ENCODE data around the gene SEMA4A. TPM values are rescaled to one million over a fixed set of nuclear protein-coding genes. Genes with fewer than 3 reads are reported as not detected.

The SEMA4A gene
- total and polyA plus RNA-seq, 9 of the 15 experiments (the other 6 are each of a cell fraction or from before 2014, with no cell fraction given), result 0.04 to 1.7 (median 0.45) TPM

DNA sequence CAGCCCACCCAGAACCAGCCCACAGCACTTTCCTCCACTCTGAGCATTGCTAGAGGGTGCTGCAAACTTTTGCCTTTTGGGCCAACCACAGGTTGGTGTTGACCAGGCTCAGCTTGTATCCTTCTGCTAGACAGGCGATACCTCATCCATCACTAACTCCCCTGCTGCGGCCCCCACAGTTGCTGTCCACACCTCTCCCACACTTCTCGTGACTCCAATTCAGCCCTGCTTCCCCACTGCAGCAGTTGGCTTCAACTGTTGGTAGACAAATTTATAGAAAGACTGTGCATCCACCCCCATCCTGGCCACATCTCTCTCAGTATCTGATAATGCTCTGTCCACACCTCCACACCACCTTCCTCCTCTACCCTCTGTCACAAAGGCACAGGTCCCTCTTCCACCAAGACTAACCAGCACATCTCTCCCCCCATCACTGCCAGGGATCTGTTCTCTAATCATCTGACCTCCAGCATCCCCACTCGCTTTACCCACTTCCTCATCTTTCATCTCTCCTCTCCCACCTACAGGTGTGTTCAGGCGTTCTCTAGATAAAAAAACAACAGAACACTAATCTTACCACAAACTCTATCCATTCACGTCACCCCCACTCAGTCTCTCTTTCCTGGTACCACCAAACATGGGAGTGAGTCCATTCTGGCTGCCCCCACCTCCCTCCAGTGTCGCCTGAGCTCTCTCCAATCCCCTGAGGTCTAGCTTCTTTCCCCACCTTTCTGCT is 24.7 kb downstream of the SEMA4A start (continued):
- TF ChIP-seq, protein P1, sequence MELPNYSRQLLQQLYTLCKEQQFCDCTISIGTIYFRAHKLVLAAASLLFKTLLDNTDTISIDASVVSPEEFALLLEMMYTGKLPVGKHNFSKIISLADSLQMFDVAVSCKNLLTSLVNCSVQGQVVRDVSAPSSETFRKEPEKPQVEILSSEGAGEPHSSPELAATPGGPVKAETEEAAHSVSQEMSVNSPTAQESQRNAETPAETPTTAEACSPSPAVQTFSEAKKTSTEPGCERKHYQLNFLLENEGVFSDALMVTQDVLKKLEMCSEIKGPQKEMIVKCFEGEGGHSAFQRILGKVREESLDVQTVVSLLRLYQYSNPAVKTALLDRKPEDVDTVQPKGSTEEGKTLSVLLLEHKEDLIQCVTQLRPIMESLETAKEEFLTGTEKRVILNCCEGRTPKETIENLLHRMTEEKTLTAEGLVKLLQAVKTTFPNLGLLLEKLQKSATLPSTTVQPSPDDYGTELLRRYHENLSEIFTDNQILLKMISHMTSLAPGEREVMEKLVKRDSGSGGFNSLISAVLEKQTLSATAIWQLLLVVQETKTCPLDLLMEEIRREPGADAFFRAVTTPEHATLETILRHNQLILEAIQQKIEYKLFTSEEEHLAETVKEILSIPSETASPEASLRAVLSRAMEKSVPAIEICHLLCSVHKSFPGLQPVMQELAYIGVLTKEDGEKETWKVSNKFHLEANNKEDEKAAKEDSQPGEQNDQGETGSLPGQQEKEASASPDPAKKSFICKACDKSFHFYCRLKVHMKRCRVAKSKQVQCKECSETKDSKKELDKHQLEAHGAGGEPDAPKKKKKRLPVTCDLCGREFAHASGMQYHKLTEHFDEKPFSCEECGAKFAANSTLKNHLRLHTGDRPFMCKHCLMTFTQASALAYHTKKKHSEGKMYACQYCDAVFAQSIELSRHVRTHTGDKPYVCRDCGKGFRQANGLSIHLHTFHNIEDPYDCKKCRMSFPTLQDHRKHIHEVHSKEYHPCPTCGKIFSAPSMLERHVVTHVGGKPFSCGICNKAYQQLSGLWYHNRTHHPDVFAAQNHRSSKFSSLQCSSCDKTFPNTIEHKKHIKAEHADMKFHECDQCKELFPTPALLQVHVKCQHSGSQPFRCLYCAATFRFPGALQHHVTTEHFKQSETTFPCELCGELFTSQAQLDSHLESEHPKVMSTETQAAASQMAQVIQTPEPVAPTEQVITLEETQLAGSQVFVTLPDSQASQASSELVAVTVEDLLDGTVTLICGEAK (IDR thresholded peaks at IDR 0.05), result no peak
- TF ChIP-seq, protein P1 (CRISPR knock-in tag; IDR thresholded peaks at IDR 0.05), result no peak
- no peak for TF ChIP-seq POLR2AphosphoS5 (IDR thresholded peaks at IDR 0.05; ENCODE audit: control insufficient read depth, insufficient read depth, low read depth, low read length)
- TF ChIP-seq, protein P2, sequence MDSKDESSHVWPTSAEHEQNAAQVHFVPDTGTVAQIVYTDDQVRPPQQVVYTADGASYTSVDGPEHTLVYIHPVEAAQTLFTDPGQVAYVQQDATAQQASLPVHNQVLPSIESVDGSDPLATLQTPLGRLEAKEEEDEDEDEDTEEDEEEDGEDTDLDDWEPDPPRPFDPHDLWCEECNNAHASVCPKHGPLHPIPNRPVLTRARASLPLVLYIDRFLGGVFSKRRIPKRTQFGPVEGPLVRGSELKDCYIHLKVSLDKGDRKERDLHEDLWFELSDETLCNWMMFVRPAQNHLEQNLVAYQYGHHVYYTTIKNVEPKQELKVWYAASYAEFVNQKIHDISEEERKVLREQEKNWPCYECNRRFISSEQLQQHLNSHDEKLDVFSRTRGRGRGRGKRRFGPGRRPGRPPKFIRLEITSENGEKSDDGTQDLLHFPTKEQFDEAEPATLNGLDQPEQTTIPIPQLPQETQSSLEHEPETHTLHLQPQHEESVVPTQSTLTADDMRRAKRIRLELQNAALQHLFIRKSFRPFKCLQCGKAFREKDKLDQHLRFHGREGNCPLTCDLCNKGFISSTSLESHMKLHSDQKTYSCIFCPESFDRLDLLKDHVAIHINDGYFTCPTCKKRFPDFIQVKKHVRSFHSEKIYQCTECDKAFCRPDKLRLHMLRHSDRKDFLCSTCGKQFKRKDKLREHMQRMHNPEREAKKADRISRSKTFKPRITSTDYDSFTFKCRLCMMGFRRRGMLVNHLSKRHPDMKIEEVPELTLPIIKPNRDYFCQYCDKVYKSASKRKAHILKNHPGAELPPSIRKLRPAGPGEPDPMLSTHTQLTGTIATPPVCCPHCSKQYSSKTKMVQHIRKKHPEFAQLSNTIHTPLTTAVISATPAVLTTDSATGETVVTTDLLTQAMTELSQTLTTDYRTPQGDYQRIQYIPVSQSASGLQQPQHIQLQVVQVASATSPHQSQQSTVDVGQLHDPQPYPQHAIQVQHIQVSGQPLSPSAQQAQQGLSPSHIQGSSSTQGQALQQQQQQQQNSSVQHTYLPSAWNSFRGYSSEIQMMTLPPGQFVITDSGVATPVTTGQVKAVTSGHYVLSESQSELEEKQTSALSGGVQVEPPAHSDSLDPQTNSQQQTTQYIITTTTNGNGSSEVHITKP (IDR thresholded peaks at IDR 0.05; ENCODE audit: partially characterized antibody), result no peak
- TF ChIP-seq PURB (CRISPR knock-in tag; IDR thresholded peaks at IDR 0.05; ENCODE audit: low read depth), result no peak
- no peak for TF ChIP-seq GATAD2B (IDR thresholded peaks at IDR 0.05; ENCODE audit: borderline replicate concordance)
- no peak for TF ChIP-seq CAMTA2 (CRISPR knock-in tag; conservative IDR thresholded peaks at IDR 0.05)
- TF ChIP-seq, protein P3, sequence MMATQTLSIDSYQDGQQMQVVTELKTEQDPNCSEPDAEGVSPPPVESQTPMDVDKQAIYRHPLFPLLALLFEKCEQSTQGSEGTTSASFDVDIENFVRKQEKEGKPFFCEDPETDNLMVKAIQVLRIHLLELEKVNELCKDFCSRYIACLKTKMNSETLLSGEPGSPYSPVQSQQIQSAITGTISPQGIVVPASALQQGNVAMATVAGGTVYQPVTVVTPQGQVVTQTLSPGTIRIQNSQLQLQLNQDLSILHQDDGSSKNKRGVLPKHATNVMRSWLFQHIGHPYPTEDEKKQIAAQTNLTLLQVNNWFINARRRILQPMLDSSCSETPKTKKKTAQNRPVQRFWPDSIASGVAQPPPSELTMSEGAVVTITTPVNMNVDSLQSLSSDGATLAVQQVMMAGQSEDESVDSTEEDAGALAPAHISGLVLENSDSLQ (IDR thresholded peaks at IDR 0.05), result no peak
- no peak for TF ChIP-seq CHD2 (IDR thresholded peaks at IDR 0.05; ENCODE audit: low read depth, low read length)
- no peak for TF ChIP-seq RUNX1 (IDR thresholded peaks at IDR 0.05; ENCODE audit: low read depth)
- TF ChIP-seq, protein P4, sequence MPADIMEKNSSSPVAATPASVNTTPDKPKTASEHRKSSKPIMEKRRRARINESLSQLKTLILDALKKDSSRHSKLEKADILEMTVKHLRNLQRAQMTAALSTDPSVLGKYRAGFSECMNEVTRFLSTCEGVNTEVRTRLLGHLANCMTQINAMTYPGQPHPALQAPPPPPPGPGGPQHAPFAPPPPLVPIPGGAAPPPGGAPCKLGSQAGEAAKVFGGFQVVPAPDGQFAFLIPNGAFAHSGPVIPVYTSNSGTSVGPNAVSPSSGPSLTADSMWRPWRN (IDR thresholded peaks at IDR 0.05; ENCODE audit: low read depth), result no peak
